ENCODE data around the gene NTSR1. TPM values are rescaled to one million over a fixed set of nuclear protein-coding genes. Genes with fewer than 3 reads are reported as not detected.

NTSR1 gene
- total and polyA plus RNA-seq, 2 of the 13 experiments (the other 11 are each of a cell fraction or from before 2014, with no cell fraction given): 0.09 to 0.12 TPM

GRCh38 chr20:62791301-62792181, 82.9 kb downstream of the NTSR1 start (continued):
- TF ChIP-seq, protein P1, sequence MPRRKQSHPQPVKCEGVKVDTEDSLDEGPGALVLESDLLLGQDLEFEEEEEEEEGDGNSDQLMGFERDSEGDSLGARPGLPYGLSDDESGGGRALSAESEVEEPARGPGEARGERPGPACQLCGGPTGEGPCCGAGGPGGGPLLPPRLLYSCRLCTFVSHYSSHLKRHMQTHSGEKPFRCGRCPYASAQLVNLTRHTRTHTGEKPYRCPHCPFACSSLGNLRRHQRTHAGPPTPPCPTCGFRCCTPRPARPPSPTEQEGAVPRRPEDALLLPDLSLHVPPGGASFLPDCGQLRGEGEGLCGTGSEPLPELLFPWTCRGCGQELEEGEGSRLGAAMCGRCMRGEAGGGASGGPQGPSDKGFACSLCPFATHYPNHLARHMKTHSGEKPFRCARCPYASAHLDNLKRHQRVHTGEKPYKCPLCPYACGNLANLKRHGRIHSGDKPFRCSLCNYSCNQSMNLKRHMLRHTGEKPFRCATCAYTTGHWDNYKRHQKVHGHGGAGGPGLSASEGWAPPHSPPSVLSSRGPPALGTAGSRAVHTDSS (CRISPR knock-in tag; conservative IDR thresholded peaks at IDR 0.05): 0 out of 2 replicates have a peak, but pooled peaks have one; percentile 56
- TF ChIP-seq ZNF431 (CRISPR knock-in tag; IDR thresholded peaks at IDR 0.05; ENCODE audit: borderline replicate concordance, low read depth) (no peak), KLF13 (CRISPR knock-in tag; IDR thresholded peaks at IDR 0.05) (no peak), MYNN (CRISPR knock-in tag; IDR thresholded peaks at IDR 0.05; ENCODE audit: low read depth) (peak; percentile 89), GABPB1 (CRISPR knock-in tag; IDR thresholded peaks at IDR 0.05) (peak; percentile 77), SETDB1 (CRISPR knock-in tag; IDR thresholded peaks at IDR 0.05; ENCODE audit: borderline replicate concordance) (no peak), ZSCAN12 (CRISPR knock-in tag; IDR thresholded peaks at IDR 0.05) (no peak), ZNF616 (CRISPR knock-in tag; IDR thresholded peaks at IDR 0.05; ENCODE audit: low read depth) (no peak), SALL1 (CRISPR knock-in tag; IDR thresholded peaks at IDR 0.05) (peak; percentile 84), EED (CRISPR knock-in tag; IDR thresholded peaks at IDR 0.05) (no peak), ATRX (CRISPR knock-in tag; IDR thresholded peaks at IDR 0.05; ENCODE audit: borderline replicate concordance) (no peak), HOXD1 (CRISPR knock-in tag; IDR thresholded peaks at IDR 0.05) (0 out of 2 replicates have a peak, but pooled peaks have one; percentile 35), FOXA1 (IDR thresholded peaks at IDR 0.05) (no peak), FOXA1 (CRISPR knock-in tag; IDR thresholded peaks at IDR 0.05) (no peak), JUN (CRISPR knock-in tag; IDR thresholded peaks at IDR 0.05) (no peak), ZNF17 (CRISPR knock-in tag; IDR thresholded peaks at IDR 0.05) (no peak), HDAC2 (CRISPR knock-in tag; IDR thresholded peaks at IDR 0.05) (peak; percentile 61), RFX5 (IDR thresholded peaks at IDR 0.05; ENCODE audit: low read depth, low read length) (no peak), ATF6 (CRISPR knock-in tag; conservative IDR thresholded peaks at IDR 0.05) (peak; percentile 68; the same call in 1 of the 2 replicates), ZMYM3 (CRISPR knock-in tag; IDR thresholded peaks at IDR 0.05) (peak; percentile 65; the same call in 1 of the 2 replicates), ZNF451 (CRISPR knock-in tag; IDR thresholded peaks at IDR 0.05) (0 out of 2 replicates have a peak, but pooled peaks have one; percentile 54), TOPORS (CRISPR knock-in tag; IDR thresholded peaks at IDR 0.05) (no peak), ZMYM4 (CRISPR knock-in tag; IDR thresholded peaks at IDR 0.05) (no peak), SIN3B (IDR thresholded peaks at IDR 0.05; ENCODE audit: low read length) (peak; percentile 62)
- TF ChIP-seq, protein P2, sequence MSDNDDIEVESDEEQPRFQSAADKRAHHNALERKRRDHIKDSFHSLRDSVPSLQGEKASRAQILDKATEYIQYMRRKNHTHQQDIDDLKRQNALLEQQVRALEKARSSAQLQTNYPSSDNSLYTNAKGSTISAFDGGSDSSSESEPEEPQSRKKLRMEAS (IDR thresholded peaks at IDR 0.05): peak; percentile 67
- TF ChIP-seq, protein P3, sequence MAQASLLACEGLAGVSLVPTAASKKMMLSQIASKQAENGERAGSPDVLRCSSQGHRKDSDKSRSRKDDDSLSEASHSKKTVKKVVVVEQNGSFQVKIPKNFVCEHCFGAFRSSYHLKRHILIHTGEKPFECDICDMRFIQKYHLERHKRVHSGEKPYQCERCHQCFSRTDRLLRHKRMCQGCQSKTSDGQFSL (CRISPR knock-in tag; IDR thresholded peaks at IDR 0.05): no peak
- TF ChIP-seq, protein P4, sequence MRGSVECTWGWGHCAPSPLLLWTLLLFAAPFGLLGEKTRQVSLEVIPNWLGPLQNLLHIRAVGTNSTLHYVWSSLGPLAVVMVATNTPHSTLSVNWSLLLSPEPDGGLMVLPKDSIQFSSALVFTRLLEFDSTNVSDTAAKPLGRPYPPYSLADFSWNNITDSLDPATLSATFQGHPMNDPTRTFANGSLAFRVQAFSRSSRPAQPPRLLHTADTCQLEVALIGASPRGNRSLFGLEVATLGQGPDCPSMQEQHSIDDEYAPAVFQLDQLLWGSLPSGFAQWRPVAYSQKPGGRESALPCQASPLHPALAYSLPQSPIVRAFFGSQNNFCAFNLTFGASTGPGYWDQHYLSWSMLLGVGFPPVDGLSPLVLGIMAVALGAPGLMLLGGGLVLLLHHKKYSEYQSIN (CRISPR knock-in tag; IDR thresholded peaks at IDR 0.05; ENCODE audit: borderline replicate concordance): no peak
